HCT116 (cell line): ENCODE data around the gene MATCAP1. TPM values are rescaled to one million over a fixed set of nuclear protein-coding genes. Genes with fewer than 3 reads are reported as not detected.

Experiments used
- ATAC-seq: fragments of 200-7000 bp; cut with Tn5 transposase; 2 replicates; pipeline ENCODE4 v1.9.1; 2020; ENCODE audit warnings: mild to moderate bottlenecking, moderate library complexity
- BruUV-seq: library from RNA; stranded (reverse); fragments of 400-500 nt; replicated peaks from 2 replicates; lab custom pipeline; 2021; lab: Mats Ljungman, UMichigan
- CTCF ChIA-PET: fragments of 300-600 bp; sonication (Branson Sonifier 250); formaldehyde crosslinking; loops from one replicate; lab custom pipeline; 2021; ENCODE audit warnings: antibody characterized with exemption; lab: Charles Lee
- POLR2A ChIA-PET: fragments of 300-600, 350-600 bp; sonication (Branson Sonifier 250); formaldehyde crosslinking; loops from one replicate; lab custom pipeline; 2021; ENCODE audit warnings: antibody characterized with exemption; lab: Charles Lee
- RAD21 ChIA-PET, 2 experiments: fragments of 300-600 bp; sonication (Branson Sonifier 250); formaldehyde crosslinking; loops; one replicate each; lab custom pipeline; 2023; ENCODE audit warnings: low total read pairs in 2 of 2; ENCODE audit not compliant: uncharacterized antibody in 2 of 2, unreplicated experiment in 2 of 2, low non-redundant PET in 1 of 2; lab: Charles Lee
- DNase-seq: peaks from one replicate; pipeline ENCODE4 v3.0.0-alpha.2; 2010; ENCODE audit warnings: low read depth, low spot score
- H2AFZ ChIP-seq: fragments of 200-600 bp; shearing (Covaris generic), sonication (generic); 2 replicates; pipeline ENCODE4 v1.6.1; 2017; ENCODE audit warnings: low read depth, mixed run types, mixed read lengths, antibody characterized with exemption, low read length; ENCODE audit not compliant: poor library complexity, severe bottlenecking
- H3K27ac ChIP-seq: 2 replicates; pipeline ENCODE4 v1.5.1; 2012; ENCODE audit warnings: low read depth, low read length
- H3K27me3 ChIP-seq: fragments of 200-600 bp; sonication (generic); 2 replicates; pipeline ENCODE4 v1.6.1; 2016; ENCODE audit warnings: mixed run types, low read length, mixed read lengths; ENCODE audit not compliant: insufficient read depth
- H3K36me3 ChIP-seq, 2 experiments: fragments of 200-500 bp in 1 of 2; fragments of 200-600 bp in 1 of 2; sonication (Bioruptor generic) in 1 of 2; sonication (generic) in 1 of 2; 2 replicates each; pipeline versions ENCODE4 v1.5.1 to v1.6.1; 2014 to 2016; ENCODE audit warnings: low read length in 2 of 2, inconsistent platforms in 1 of 2, mixed read lengths in 1 of 2, mixed run types in 1 of 2; ENCODE audit not compliant: insufficient read depth in 2 of 2, control insufficient read depth in 1 of 2
- H3K4me1 ChIP-seq, 2 experiments: fragments of 200-600 bp in 1 of 2; sonication (generic) in 1 of 2; 2 replicates each; pipeline versions ENCODE4 v1.5.1 to v1.6.1; 2012 to 2017; ENCODE audit warnings: low read length in 2 of 2, inconsistent platforms in 1 of 2, mild to moderate bottlenecking in 1 of 2, mixed read lengths in 1 of 2, mixed run types in 1 of 2, moderate library complexity in 1 of 2; ENCODE audit not compliant: insufficient read depth in 2 of 2, control insufficient read depth in 1 of 2
- H3K4me2 ChIP-seq: fragments of 200-600 bp; sonication (generic); 2 replicates; pipeline ENCODE4 v1.6.1; 2017; ENCODE audit warnings: mixed run types, low read length, mixed read lengths
- H3K4me3 ChIP-seq, 2 experiments: fragments of 200-600 bp in 1 of 2; sonication (generic) in 1 of 2; replicated peaks in 1 of 2; 2 replicates each; pipeline ENCODE4 v1.5.1; 2011 to 2016; ENCODE audit warnings: low read length in 2 of 2, control low read depth in 1 of 2, low read depth in 1 of 2, mild to moderate bottlenecking in 1 of 2, mixed read lengths in 1 of 2, mixed run types in 1 of 2
- H3K79me2 ChIP-seq: fragments of 200-600 bp; sonication (generic); 2 replicates; pipeline ENCODE4 v1.6.1; 2017; ENCODE audit warnings: mild to moderate bottlenecking, mixed run types, low read length, moderate library complexity, mixed read lengths; ENCODE audit not compliant: insufficient read depth
- H3K9ac ChIP-seq: fragments of 200-600 bp; sonication (generic); 2 replicates; pipeline ENCODE4 v1.6.1; 2016; ENCODE audit warnings: low read length, mixed read lengths
- H3K9me2 ChIP-seq: fragments of 200-600 bp; sonication (generic), shearing (Covaris generic); 2 replicates; pipeline ENCODE4 v1.6.1; 2017; ENCODE audit warnings: mixed run types, mild to moderate bottlenecking, moderate library complexity; ENCODE audit not compliant: insufficient read depth
- H3K9me3 ChIP-seq, 2 experiments: fragments of 200-500 bp in 1 of 2; fragments of 200-600 bp in 1 of 2; sonication (Bioruptor generic) in 1 of 2; sonication (generic) in 1 of 2; 2 replicates each; pipeline ENCODE4 v1.6.1; 2014 to 2017; ENCODE audit warnings: low read length in 2 of 2, mixed read lengths in 2 of 2, inconsistent platforms in 1 of 2, low read depth in 1 of 2, mild to moderate bottlenecking in 1 of 2, mixed run types in 1 of 2, moderate library complexity in 1 of 2; ENCODE audit not compliant: control insufficient read depth in 1 of 2, insufficient read depth in 1 of 2
- H4K20me1 ChIP-seq: fragments of 200-600 bp; sonication (generic), shearing (Covaris generic); 2 replicates; pipeline ENCODE4 v1.6.1; 2017; ENCODE audit warnings: mixed run types, mild to moderate bottlenecking, moderate library complexity; ENCODE audit not compliant: insufficient read depth
- ATF3 ChIP-seq: IDR thresholded peaks from 2 replicates; pipeline ENCODE4 v1.6.1; 2012
- EZH2 ChIP-seq: fragments of 200-600 bp; sonication (generic); IDR thresholded peaks from 2 replicates; pipeline ENCODE4 v1.6.1; 2017; ENCODE audit warnings: antibody characterized with exemption, mixed run types
- POLR2A ChIP-seq: IDR thresholded peaks from 2 replicates; pipeline ENCODE4 v1.7.0; 2011; ENCODE audit warnings: borderline replicate concordance; ENCODE audit not compliant: insufficient read depth, insufficient read length; ENCODE audit errors: extremely low read depth
- POLR2AphosphoS5 ChIP-seq: IDR thresholded peaks from 2 replicates; pipeline ENCODE4 v1.6.1; 2011; ENCODE audit warnings: mild to moderate bottlenecking, low read depth, low read length, moderate library complexity
- SRF ChIP-seq: IDR thresholded peaks from 2 replicates; pipeline ENCODE4 v1.6.1; 2012; ENCODE audit warnings: low read depth
- intact Hi-C: fragments of 100-400 bp; cut with micrococcal nuclease; formaldehyde crosslinking; loops from 2 replicates; pipeline ENCODE4 v1.10.0; 2022
- total RNA-seq: library from RNA; stranded (reverse); gene quantifications from one replicate; pipeline ENCODE4 v1.2.1, GENCODE V29; 2021; ENCODE audit not compliant: unreplicated experiment
- TF ChIP-seq, protein P1 (sequence below): IDR thresholded peaks from 2 replicates; pipeline ENCODE4 v1.6.1; 2012
- TF ChIP-seq, protein P2 (sequence below): IDR thresholded peaks from 2 replicates; pipeline ENCODE4 v1.6.1; 2011; ENCODE audit warnings: mild to moderate bottlenecking, low read length, moderate library complexity; ENCODE audit not compliant: insufficient replicate concordance; ENCODE audit errors: extremely low read depth

MATCAP1 gene
- total RNA-seq, 1 experiment from 2014 or later: 38.7 TPM

- Histone ChIP-seq H3K36me3 (peaks cover 24 to 40% of the 10 kb centered on the region in 2 experiments; a peak in 3 of 4 replicates), H3K79me2 (peaks cover 53% of the 10 kb centered on the region), H2AFZ (no peak overlapping the region), H3K4me1 (peaks cover 20 to 33% of the 10 kb centered on the region in 2 experiments), H3K4me3 (peak overlapping the region; percentile 87 to 91), H3K9ac (peak overlapping the region; percentile 85), H3K27me3 (no peaks in the 10 kb centered on the region), H3K27ac (peak overlapping the region; percentile 84; the same call in 1 of the 2 replicates), H3K9me2 (no peaks in the 10 kb centered on the region), H3K9me3 (no peaks in the 10 kb centered on the region), H3K4me2 (peak overlapping the region; percentile 95), H4K20me1 (no peaks in the 10 kb centered on the region; the same call in 1 of the 2 replicates)
- no peak for TF ChIP-seq POLR2A
- TF ChIP-seq ATF3: no peak
- TF ChIP-seq EZH2: no peak
- TF ChIP-seq, protein P1, sequence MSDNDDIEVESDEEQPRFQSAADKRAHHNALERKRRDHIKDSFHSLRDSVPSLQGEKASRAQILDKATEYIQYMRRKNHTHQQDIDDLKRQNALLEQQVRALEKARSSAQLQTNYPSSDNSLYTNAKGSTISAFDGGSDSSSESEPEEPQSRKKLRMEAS: no peak
- no peak for TF ChIP-seq POLR2AphosphoS5
- no peak for TF ChIP-seq SRF
- TF ChIP-seq, protein P2, sequence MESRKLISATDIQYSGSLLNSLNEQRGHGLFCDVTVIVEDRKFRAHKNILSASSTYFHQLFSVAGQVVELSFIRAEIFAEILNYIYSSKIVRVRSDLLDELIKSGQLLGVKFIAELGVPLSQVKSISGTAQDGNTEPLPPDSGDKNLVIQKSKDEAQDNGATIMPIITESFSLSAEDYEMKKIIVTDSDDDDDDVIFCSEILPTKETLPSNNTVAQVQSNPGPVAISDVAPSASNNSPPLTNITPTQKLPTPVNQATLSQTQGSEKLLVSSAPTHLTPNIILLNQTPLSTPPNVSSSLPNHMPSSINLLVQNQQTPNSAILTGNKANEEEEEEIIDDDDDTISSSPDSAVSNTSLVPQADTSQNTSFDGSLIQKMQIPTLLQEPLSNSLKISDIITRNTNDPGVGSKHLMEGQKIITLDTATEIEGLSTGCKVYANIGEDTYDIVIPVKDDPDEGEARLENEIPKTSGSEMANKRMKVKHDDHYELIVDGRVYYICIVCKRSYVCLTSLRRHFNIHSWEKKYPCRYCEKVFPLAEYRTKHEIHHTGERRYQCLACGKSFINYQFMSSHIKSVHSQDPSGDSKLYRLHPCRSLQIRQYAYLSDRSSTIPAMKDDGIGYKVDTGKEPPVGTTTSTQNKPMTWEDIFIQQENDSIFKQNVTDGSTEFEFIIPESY: no peak
- ATAC-seq: no peak
- DNase-seq: no peak
- ChIA-PET CTCF (no interaction called here), RAD21 (no interaction called here), POLR2A (no interaction called here)
- intact Hi-C loops: no loop called here
- BruUV-seq: no TSS peak
These were observed 9.8 kb upstream of the MATCAP1 start for GRCh38 chr16:67193536-67193935.
